K562 (cell line): Measurements from ENCODE around the gene NDUFC2. TPM values are rescaled to one million over a fixed set of nuclear protein-coding genes. Genes with fewer than 3 reads are reported as not detected.

Experiments
- ATAC-seq: fragments of 200-7000 bp; cut with Tn5 transposase; 3 replicates; pipeline ENCODE4 v1.9.1; 2020; ENCODE audit warnings: moderate library complexity
- BruUV-seq: library from RNA; stranded (reverse); fragments of 400-500 nt; replicated peaks from 2 replicates; lab custom pipeline; 2021; lab: Mats Ljungman, UMichigan
- CTCF ChIA-PET: fragments of 300-600 bp; formaldehyde crosslinking; extraction: SDS; loops from one replicate; lab custom pipeline; 2021; ENCODE audit warnings: low intra/inter-chr PET ratio; lab: Yijun Ruan, JAX
- POLR2A ChIA-PET: fragments of 300-600, 350-650 bp; sonication (Branson Sonifier 250); formaldehyde crosslinking; extraction: SDS; loops from one replicate; lab custom pipeline; 2021; ENCODE audit warnings: antibody characterized with exemption, inconsistent platforms; lab: Yijun Ruan, JAX
- DNase-seq, 4 experiments: peaks; one replicate each; pipeline versions ENCODE4 v3.0.0 to v3.0.0-alpha.2; 2011 to 2018; ENCODE audit warnings: low spot score in 3 of 4, mixed read lengths in 3 of 4; ENCODE audit errors: extremely low read depth in 1 of 4
- FAIRE-seq: peaks from 2 replicates; lab custom pipeline; 2011; peaks lifted over from hg19 to GRCh38; lab: Jason Lieb, UNC
- H2AFZ ChIP-seq: 2 replicates; pipeline ENCODE4 v1.6.0; 2011; ENCODE audit warnings: low read depth, low read length, control low read depth, inconsistent platforms
- H3K27ac ChIP-seq: fragments of 200-600 bp; 3 replicates; pipeline ENCODE4 v1.8.0; 2011; ENCODE audit warnings: low read depth, mild to moderate bottlenecking, control low read depth, inconsistent platforms, low read length, moderate library complexity, mixed read lengths; ENCODE audit errors: extremely low read depth
- H3K27me3 ChIP-seq, 2 experiments: fragments of 300-600 bp in 1 of 2; 2 replicates in 1 of 2; 3 replicates in 1 of 2; pipeline versions ENCODE4 v1.6.0 to v1.8.0; 2011; ENCODE audit warnings: inconsistent platforms in 2 of 2, low read length in 2 of 2, mild to moderate bottlenecking in 1 of 2, mixed read lengths in 1 of 2, moderate library complexity in 1 of 2; ENCODE audit not compliant: control insufficient read depth in 2 of 2, insufficient read depth in 2 of 2
- H3K36me3 ChIP-seq: fragments of 300-600 bp; 3 replicates; pipeline ENCODE4 v1.8.0; 2011; ENCODE audit warnings: mild to moderate bottlenecking, low read length, inconsistent platforms; ENCODE audit not compliant: control insufficient read depth, insufficient read depth
- H3K4me1 ChIP-seq, 2 experiments: fragments of 200-600 bp in 1 of 2; replicated peaks in 1 of 2; 2 replicates in 1 of 2; 3 replicates in 1 of 2; pipeline versions ENCODE4 v1.5.1 to v1.8.0; 2011; ENCODE audit warnings: inconsistent platforms in 2 of 2, low read length in 2 of 2, mild to moderate bottlenecking in 1 of 2, mixed read lengths in 1 of 2, moderate library complexity in 1 of 2; ENCODE audit not compliant: control insufficient read depth in 2 of 2, insufficient read depth in 2 of 2
- H3K4me2 ChIP-seq: 2 replicates; pipeline ENCODE4 v1.6.1; 2011; ENCODE audit warnings: low read length, control low read depth, inconsistent platforms, mixed read lengths; ENCODE audit not compliant: insufficient read depth
- H3K4me3 ChIP-seq: fragments of 200-600 bp; sonication (generic), shearing (Covaris generic); 2 replicates; pipeline ENCODE4 v1.5.1; 2016; ENCODE audit warnings: control low read depth, inconsistent platforms
- H3K79me2 ChIP-seq: fragments of 200-600 bp; 3 replicates; pipeline ENCODE4 v1.8.0; 2011; ENCODE audit warnings: low read length, inconsistent platforms; ENCODE audit not compliant: control insufficient read depth, insufficient read depth
- H3K9ac ChIP-seq, 2 experiments: 2 replicates each; pipeline versions ENCODE4 v1.6.0 to v1.6.1; 2011; ENCODE audit warnings: low read depth in 2 of 2, low read length in 2 of 2, control low read depth in 1 of 2, inconsistent platforms in 1 of 2, mild to moderate bottlenecking in 1 of 2, mixed read lengths in 1 of 2; ENCODE audit not compliant: insufficient read depth in 1 of 2
- H3K9me1 ChIP-seq: one replicate; pipeline ENCODE4 v1.6.0; 2011; ENCODE audit warnings: inconsistent platforms, mild to moderate bottlenecking, low read length, moderate library complexity; ENCODE audit not compliant: control insufficient read depth, insufficient read depth
- H3K9me3 ChIP-seq: replicated peaks from 2 replicates; pipeline ENCODE4 v1.5.1; 2011; ENCODE audit warnings: low read depth, low read length, inconsistent platforms; ENCODE audit not compliant: control insufficient read depth, insufficient read depth
- H4K20me1 ChIP-seq: replicated peaks from 2 replicates; pipeline ENCODE4 v1.6.1; 2011; ENCODE audit warnings: low read length, inconsistent platforms, mixed read lengths; ENCODE audit not compliant: control insufficient read depth, insufficient read depth
- FOS ChIP-seq: IDR thresholded peaks from 3 replicates; pipeline ENCODE4 v1.6.1; 2011; ENCODE audit not compliant: insufficient read length; ENCODE audit errors: extremely low read depth
- NFIC ChIP-seq: fragments of 450-650 bp; IDR thresholded peaks from 2 replicates; pipeline ENCODE4 v1.6.1; 2017; ENCODE audit warnings: mild to moderate bottlenecking, inconsistent platforms
- SFPQ ChIP-seq: fragments of 200-400 bp; formaldehyde crosslinking; IDR thresholded peaks from 2 replicates; pipeline ENCODE4 v1.6.1; 2017; ENCODE audit warnings: mild to moderate bottlenecking, low read depth, low read length, moderate library complexity
- TAF7 ChIP-seq: fragments of 450-650 bp; IDR thresholded peaks from 2 replicates; pipeline ENCODE4 v1.6.1; 2016; ENCODE audit warnings: missing genetic modification characterization, missing compliant biosample characterization
- ZNF592 ChIP-seq: fragments of 450-650 bp; IDR thresholded peaks from 2 replicates; pipeline ENCODE4 v1.6.1; 2017; ENCODE audit warnings: antibody characterized with exemption, mild to moderate bottlenecking
- in situ Hi-C: fragments of 300-500 bp; cut with MboI; formaldehyde crosslinking; loops from 4 replicates; pipeline ENCODE4 v1.15.0; 2018; ENCODE audit warnings: inconsistent platforms, mixed read lengths
- intact Hi-C: fragments of 100-400 bp; cut with micrococcal nuclease; formaldehyde crosslinking; loops from 2 replicates; pipeline ENCODE4 v1.14.2; 2022
- polyA plus RNA-seq, 8 experiments: library from polyadenylated mRNA; depleted of rRNA in 4 of 8; stranded (reverse) in 5 of 8; unstranded in 3 of 8; fragments of >200 nt; fragmentation: Nextera tagmentation in 2 of 8; fragmentation: Illumina TruSeq in 1 of 8; extraction: Ambion mirVana in 2 of 8; extraction: Trizol in 1 of 8; gene quantifications; 2 replicates each; pipeline versions ENCODE4 v1.2.1 to v1.2.3, GENCODE V29; 2011 to 2014; ENCODE audit warnings: inconsistent platforms in 1 of 8, missing spikeins in 1 of 8
- total RNA-seq, 7 experiments: library from RNA; depleted of rRNA in 6 of 7; stranded (reverse); fragments of >200 nt in 6 of 7; fragmentation: Illumina TruSeq in 2 of 7; extraction: Trizol in 2 of 7; gene quantifications; 2 replicates each; pipeline versions ENCODE4 v1.2.1 to v1.2.3, GENCODE V29; 2011 to 2021; ENCODE audit warnings: low replicate concordance in 1 of 7

NDUFC2 gene
- total and polyA plus RNA-seq, 9 of the 15 experiments (the other 6 are each of a cell fraction or from before 2014, with no cell fraction given), result 168 to 1,119 (median 442) TPM

GRCh38 chr11:78032090-78032489 is 47.6 kb downstream of the NDUFC2 start:
- Histone ChIP-seq H3K4me2 (no peak overlapping the region), H3K36me3 (no peaks in the 10 kb centered on the region), H3K4me1 (peaks cover 6 to 25% of the 10 kb centered on the region in 2 experiments), H3K9me1 (no peaks in the 10 kb centered on the region), H3K27ac (peak overlapping the region; percentile 21; the same call in 1 of the 3 replicates), H3K9ac (0 out of 4 replicates have a peak overlapping the region, but pooled peaks of 1 of the 2 experiments have one; percentile 19), H3K27me3 (no peaks in the 10 kb centered on the region)
- in situ Hi-C loops, result no loop called here
- ChIA-PET CTCF (no interaction called here), POLR2A (interaction anchor here (0.8 to 1.1 kb wide), 2 partner anchors 9 to 16 kb away, joined by 3 to 5 read pairs; no protein-coding TSS in a partner anchor)
- ATAC-seq, result no peak; the same call in 2 of the 3 replicates
- intact Hi-C loops, result no loop called here
- no peak for FAIRE-seq
- BruUV-seq, result no TSS peak
- DNase-seq, result no peak
- peak; percentile 64 for TF ChIP-seq NFIC
- TF ChIP-seq FOS, result no peak
- no peak for TF ChIP-seq SFPQ
- 0 out of 2 replicates have a peak, but pooled peaks have one; percentile 34 for TF ChIP-seq ZNF592
- no peak for TF ChIP-seq TAF7 (tag)
- TF ChIP-seq, all 486 proteins: peak for 2
- Histone ChIP-seq H2AFZ (peak overlapping the region; percentile 69), H3K79me2 (no peaks in the 10 kb centered on the region), H3K9me3 (no peaks in the 10 kb centered on the region), H3K4me3 (no peak overlapping the region), H4K20me1 (no peaks in the 10 kb centered on the region)
